K562 (cell line): ENCODE data around the gene ZBTB48. TPM values are rescaled to one million over a fixed set of nuclear protein-coding genes. Genes with fewer than 3 reads are reported as not detected.

Experiments
- CREB5 ChIP-seq: fragments of 250-450 bp; sonication (Bioruptor Pico); IDR thresholded peaks from 2 replicates; pipeline ENCODE4 v1.5.0; 2020; ENCODE audit warnings: mild to moderate bottlenecking
- FOS ChIP-seq: IDR thresholded peaks from 3 replicates; pipeline ENCODE4 v1.6.1; 2011; ENCODE audit not compliant: insufficient read length; ENCODE audit errors: extremely low read depth
- FOXJ2 ChIP-seq: fragments of 200-800 bp; sonication (Bioruptor generic); IDR thresholded peaks from 2 replicates; pipeline ENCODE4 v1.6.1; 2016; ENCODE audit warnings: missing genetic modification characterization, missing compliant biosample characterization
- GABPB1 ChIP-seq: sonication (generic); formaldehyde crosslinking; IDR thresholded peaks from 2 replicates; pipeline ENCODE4 v1.8.0; 2022; ENCODE audit warnings: mild to moderate bottlenecking, missing genetic modification reagents
- GMEB1 ChIP-seq: fragments of 250-450 bp; sonication (Bioruptor Pico); IDR thresholded peaks from 2 replicates; pipeline ENCODE4 v1.4.0; 2020; ENCODE audit warnings: mild to moderate bottlenecking
- MTA1 ChIP-seq: fragments of 450-650 bp; IDR thresholded peaks from 2 replicates; pipeline ENCODE4 v1.6.1; 2017; ENCODE audit warnings: borderline replicate concordance
- TEAD4 ChIP-seq, 2 experiments: sonication (generic) in 1 of 2; formaldehyde crosslinking in 1 of 2; IDR thresholded peaks; 2 replicates each; pipeline versions ENCODE4 v1.6.1 to v1.8.0; 2012 to 2022; ENCODE audit warnings: borderline replicate concordance in 1 of 2, inconsistent platforms in 1 of 2, low read length in 1 of 2, mild to moderate bottlenecking in 1 of 2, missing genetic modification reagents in 1 of 2
- UBTF ChIP-seq, 2 experiments: IDR thresholded peaks; 2 replicates each; pipeline ENCODE4 v1.6.1; 2012; ENCODE audit warnings: improper control_type of control experiment in 2 of 2, low read depth in 2 of 2, low read length in 2 of 2, borderline replicate concordance in 1 of 2
- ZBTB40 ChIP-seq, 2 experiments: fragments of 450-650 bp in 1 of 2; sonication (generic) in 1 of 2; formaldehyde crosslinking in 1 of 2; IDR thresholded peaks; 2 replicates each; pipeline versions ENCODE4 v1.7.1 to v1.9.0; 2016 to 2022; ENCODE audit warnings: inconsistent platforms in 1 of 2, mild to moderate bottlenecking in 1 of 2, missing genetic modification reagents in 1 of 2
- ZNF696 ChIP-seq: fragments of 250-450 bp; sonication (Bioruptor Pico); conservative IDR thresholded peaks from 2 replicates; pipeline ENCODE4 v1.4.0; 2020; ENCODE audit warnings: mild to moderate bottlenecking, moderate library complexity
- polyA plus RNA-seq, 8 experiments: library from polyadenylated mRNA; depleted of rRNA in 4 of 8; stranded (reverse) in 5 of 8; unstranded in 3 of 8; fragments of >200 nt; fragmentation: Nextera tagmentation in 2 of 8; fragmentation: Illumina TruSeq in 1 of 8; extraction: Ambion mirVana in 2 of 8; extraction: Trizol in 1 of 8; gene quantifications; 2 replicates each; pipeline versions ENCODE4 v1.2.1 to v1.2.3, GENCODE V29; 2011 to 2014; ENCODE audit warnings: inconsistent platforms in 1 of 8, missing spikeins in 1 of 8
- total RNA-seq, 7 experiments: library from RNA; depleted of rRNA in 6 of 7; stranded (reverse); fragments of >200 nt in 6 of 7; fragmentation: Illumina TruSeq in 2 of 7; extraction: Trizol in 2 of 7; gene quantifications; 2 replicates each; pipeline versions ENCODE4 v1.2.1 to v1.2.3, GENCODE V29; 2011 to 2021; ENCODE audit warnings: low replicate concordance in 1 of 7

The ZBTB48 gene
- total and polyA plus RNA-seq, 9 of the 15 experiments (the other 6 are each of a cell fraction or from before 2014, with no cell fraction given), result 1.9 to 66.9 (median 29.5) TPM

GRCh38 chr1:6579374-6580118, at the start of gene ZBTB48 (continued):
- TF ChIP-seq TEAD4 (IDR thresholded peaks at IDR 0.05; ENCODE audit: low read length) (no peak), TEAD4 (CRISPR knock-in tag; IDR thresholded peaks at IDR 0.05; ENCODE audit: borderline replicate concordance) (0 out of 2 replicates have a peak, but pooled peaks have one; percentile 2), MTA1 (peak; percentile 61; the same call in 1 of the 2 replicates), UBTF (IDR thresholded peaks at IDR 0.05; ENCODE audit: borderline replicate concordance in 1 of 2, low read depth in 2 of 2, low read length in 2 of 2) (no peak), GABPB1 (CRISPR knock-in tag) (peak; percentile 97), FOXJ2 (peak; percentile 78; the same call in 1 of the 2 replicates), GMEB1 (CRISPR knock-in tag) (peak; percentile 83), ZNF696 (CRISPR knock-in tag) (no peak), ZBTB40 (IDR thresholded peaks at IDR 0.05) (peak; percentile 90), ZBTB40 (CRISPR knock-in tag; IDR thresholded peaks at IDR 0.05) (0 out of 2 replicates have a peak, but pooled peaks have one; percentile 28), CREB5 (CRISPR knock-in tag) (no peak), FOS (peak; percentile 39)
